ENCODE results near the gene KCNAB3. TPM values are rescaled to one million over a fixed set of nuclear protein-coding genes. Genes with fewer than 3 reads are reported as not detected.

KCNAB3 gene
- total RNA-seq, 2 donors from 2014 or later = not detected

DNA sequence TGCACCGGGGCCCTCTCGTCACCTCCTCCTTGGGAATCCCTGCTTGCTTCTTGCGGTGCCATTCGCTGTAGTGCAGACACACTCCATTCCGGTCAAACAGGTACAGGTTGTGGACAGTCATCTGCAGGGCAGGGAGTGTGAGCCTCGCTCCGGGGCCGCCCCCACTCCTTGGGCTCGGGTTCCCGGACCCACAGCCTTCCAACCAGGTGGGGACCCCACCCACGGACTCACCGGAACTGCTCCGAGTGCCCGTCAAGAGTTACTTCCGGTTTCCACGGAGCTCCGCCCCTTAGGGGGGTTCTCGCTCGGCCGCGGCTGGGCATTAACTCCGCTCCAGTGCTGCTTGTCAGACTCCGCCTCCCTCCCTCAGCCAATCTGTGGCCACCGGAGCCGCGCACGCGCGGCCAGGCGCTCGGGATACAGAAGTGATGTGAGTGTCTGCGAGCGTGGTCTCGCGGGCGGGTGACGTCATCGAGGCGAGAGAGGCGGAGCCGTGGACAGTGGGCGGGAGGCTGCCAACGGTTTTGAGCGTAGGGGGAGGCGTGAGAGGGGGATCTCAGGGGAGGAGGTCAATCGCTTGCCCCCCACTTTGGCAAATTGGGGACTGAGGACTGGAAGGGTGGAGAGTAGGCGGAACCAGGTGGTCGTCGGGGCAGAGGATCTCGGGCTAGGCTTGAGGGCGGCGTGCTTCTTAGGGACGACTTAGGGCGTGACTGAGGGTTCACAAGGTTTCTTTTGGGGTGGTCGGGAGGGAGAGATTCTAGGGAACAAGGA, 2.2 kb upstream of the KCNAB3 start, which contains the start of the genes CNTROB and TRAPPC1:
Gene CNTROB, plus strand, starts transcription at position 498 of the 774 bp plus-strand sequence. CDS start 874 bp downstream, outside the sequence.
Gene TRAPPC1, minus strand, starts transcription at position 238 of the 774 bp plus-strand sequence. Its CDS starts 117 bp downstream, at position 121.
- ATAC-seq (ENCODE audit: insufficient number of reproducible peaks, low FRiP score, low read depth) = peak; percentile 87
- TF ChIP-seq, protein P1, sequence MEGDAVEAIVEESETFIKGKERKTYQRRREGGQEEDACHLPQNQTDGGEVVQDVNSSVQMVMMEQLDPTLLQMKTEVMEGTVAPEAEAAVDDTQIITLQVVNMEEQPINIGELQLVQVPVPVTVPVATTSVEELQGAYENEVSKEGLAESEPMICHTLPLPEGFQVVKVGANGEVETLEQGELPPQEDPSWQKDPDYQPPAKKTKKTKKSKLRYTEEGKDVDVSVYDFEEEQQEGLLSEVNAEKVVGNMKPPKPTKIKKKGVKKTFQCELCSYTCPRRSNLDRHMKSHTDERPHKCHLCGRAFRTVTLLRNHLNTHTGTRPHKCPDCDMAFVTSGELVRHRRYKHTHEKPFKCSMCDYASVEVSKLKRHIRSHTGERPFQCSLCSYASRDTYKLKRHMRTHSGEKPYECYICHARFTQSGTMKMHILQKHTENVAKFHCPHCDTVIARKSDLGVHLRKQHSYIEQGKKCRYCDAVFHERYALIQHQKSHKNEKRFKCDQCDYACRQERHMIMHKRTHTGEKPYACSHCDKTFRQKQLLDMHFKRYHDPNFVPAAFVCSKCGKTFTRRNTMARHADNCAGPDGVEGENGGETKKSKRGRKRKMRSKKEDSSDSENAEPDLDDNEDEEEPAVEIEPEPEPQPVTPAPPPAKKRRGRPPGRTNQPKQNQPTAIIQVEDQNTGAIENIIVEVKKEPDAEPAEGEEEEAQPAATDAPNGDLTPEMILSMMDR (IDR thresholded peaks at IDR 0.05) = no peak
- no peaks in the 10 kb centered on the region for H3K27me3 ChIP-seq (replicated peaks; ENCODE audit: insufficient read depth)
- DNase-seq (ENCODE audit: low spot score) = peak; percentile 99
- peaks cover 10% of the 10 kb centered on the region for H3K36me3 ChIP-seq
- peaks cover 14 to 28% of the 10 kb centered on the region in 2 donors for H3K4me1 ChIP-seq (ENCODE audit: control insufficient read depth in 1 of 2, low read depth in 2 of 2)
- no peaks in the 10 kb centered on the region for H3K9me3 ChIP-seq
- peak within 1 kb of the TSS; percentile 98 for H3K4me3 ChIP-seq
- peak within 1 kb of the TSS; percentile 37 to 72 for H3K27ac ChIP-seq

DNA sequence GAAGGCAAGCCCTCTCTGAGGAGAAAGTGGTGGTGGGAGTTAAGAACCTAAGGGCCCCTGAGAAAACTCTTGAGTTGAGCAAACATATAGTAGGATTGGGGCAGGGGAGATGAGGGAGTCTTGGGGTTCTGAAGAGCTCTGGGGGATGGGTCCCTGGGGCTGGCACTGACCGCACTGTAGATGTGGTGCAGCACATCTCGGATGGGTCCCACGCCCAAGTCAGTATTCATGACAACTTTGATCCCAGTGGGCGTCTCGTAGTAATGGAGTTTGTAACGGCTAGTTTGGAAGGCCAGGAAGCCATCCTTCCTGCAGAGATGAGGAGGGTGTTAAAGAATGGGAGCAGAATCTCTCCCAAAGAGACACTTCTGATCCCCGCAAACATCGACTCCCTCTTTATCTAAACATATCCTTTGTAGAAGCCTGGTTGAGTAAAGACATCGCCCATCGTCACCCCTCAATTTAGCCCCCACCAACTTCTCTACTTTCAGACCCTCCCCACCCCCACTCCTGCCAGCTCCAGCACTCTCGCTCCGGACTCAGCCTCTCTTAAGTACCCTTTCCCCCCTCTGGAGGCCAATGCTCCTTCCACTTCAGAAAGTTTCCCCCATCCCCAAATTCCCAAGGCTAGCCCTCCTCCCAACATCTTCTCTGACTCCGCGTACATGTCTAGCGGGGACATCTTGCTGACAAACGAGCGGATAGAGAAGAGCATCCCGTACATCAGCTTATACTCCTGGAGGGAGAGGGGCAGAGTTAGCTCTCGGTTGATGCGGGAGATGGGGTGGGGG, 1.4 kb upstream of the KCNAB3 start:
- H3K27ac ChIP-seq = peak overlapping the region; percentile 37 to 72
- ATAC-seq (ENCODE audit: insufficient number of reproducible peaks, low FRiP score, low read depth) (no peak), DNase-seq (ENCODE audit: low spot score) (no peak)
- TF ChIP-seq, protein P1 (IDR thresholded peaks at IDR 0.05) = no peak
- peaks cover 4% of the 10 kb centered on the region for H3K36me3 ChIP-seq
- H3K27me3 ChIP-seq (replicated peaks; ENCODE audit: insufficient read depth) = no peaks in the 10 kb centered on the region
- H3K4me1 ChIP-seq (ENCODE audit: control insufficient read depth in 1 of 2, low read depth in 2 of 2) = peaks cover 14 to 28% of the 10 kb centered on the region in 2 donors
- H3K4me3 ChIP-seq = peak overlapping the region; percentile 98
- H3K9me3 ChIP-seq = no peaks in the 10 kb centered on the region

DNA sequence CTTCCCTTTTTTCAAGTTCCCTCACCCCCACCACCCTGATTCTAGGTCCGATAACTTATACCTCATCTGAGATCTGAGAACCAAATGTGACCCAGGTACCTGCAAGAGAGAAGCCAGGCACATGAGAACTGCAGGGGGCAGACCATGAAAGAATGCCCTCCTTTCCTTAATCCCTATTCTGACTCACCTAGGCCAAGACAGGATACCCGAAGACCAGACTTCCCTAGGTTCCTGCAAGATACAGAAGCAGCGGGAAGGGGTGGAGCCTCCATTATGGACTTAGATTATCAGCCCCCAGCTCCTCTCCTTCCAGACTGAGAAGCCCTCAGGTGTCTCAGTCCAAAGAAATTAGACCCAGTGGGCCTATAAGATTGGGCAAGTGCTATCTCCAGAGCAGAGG, 2.1 kb downstream of the KCNAB3 start:
- TF ChIP-seq, protein P1 (IDR thresholded peaks at IDR 0.05) = no peak
- DNase-seq (ENCODE audit: low spot score) (no peak), ATAC-seq (ENCODE audit: insufficient number of reproducible peaks, low FRiP score, low read depth) (no peak)
- no peaks in the 10 kb centered on the region for H3K36me3 ChIP-seq
- H3K27me3 ChIP-seq (replicated peaks; ENCODE audit: insufficient read depth) = no peaks in the 10 kb centered on the region
- H3K27ac ChIP-seq = no peak overlapping the region
- H3K9me3 ChIP-seq = no peaks in the 10 kb centered on the region
- peaks cover 5 to 22% of the 10 kb centered on the region in 2 donors for H3K4me1 ChIP-seq (ENCODE audit: control insufficient read depth in 1 of 2, low read depth in 2 of 2)
- no peak overlapping the region for H3K4me3 ChIP-seq

DNA sequence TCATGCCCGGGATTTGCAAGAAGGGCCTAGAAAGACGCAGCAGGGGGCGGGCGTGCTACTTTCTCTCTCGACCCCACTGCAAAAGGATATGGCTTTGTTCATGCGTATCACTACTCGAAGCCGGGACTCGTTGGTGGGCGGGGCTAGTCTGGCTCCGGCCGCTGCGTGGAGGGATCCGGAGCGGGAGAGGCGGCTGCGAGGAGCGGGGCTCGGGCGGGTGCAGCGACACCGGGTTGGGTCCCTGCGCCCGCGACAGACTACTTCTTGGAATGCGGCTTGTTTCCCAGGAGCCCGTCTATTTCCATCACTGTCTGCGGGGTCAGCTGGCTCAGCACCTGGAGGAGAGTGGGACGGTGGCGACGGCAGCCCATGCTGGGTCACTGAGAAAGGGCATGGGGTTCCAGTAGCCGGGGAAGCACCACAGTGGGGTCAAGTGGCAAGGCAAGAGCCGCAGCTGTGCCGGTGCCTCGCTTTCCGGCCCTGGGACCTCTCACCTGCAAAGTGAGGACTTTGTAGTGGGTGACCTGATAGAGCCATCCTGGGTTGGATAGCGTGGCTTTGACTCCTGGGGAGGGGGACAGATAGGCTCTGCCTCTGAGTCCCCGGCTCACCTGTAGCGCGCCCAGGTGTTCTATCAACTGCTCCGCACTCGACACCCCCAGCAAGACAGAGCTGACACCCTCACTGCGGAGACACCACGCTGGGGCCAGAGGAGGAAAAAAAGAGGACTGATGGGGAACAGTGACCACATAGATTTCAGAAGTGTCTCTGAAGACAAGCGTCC, 6.6 kb downstream of the KCNAB3 start:
- DNase-seq (ENCODE audit: low spot score) (peak; percentile 52), ATAC-seq (ENCODE audit: insufficient number of reproducible peaks, low FRiP score, low read depth) (peak; percentile 48)
- Histone ChIP-seq H3K4me3 (peak overlapping the region; percentile 68), H3K27me3 (replicated peaks; ENCODE audit: insufficient read depth) (no peaks in the 10 kb centered on the region), H3K4me1 (ENCODE audit: control insufficient read depth in 1 of 2, low read depth in 2 of 2) (peaks cover 0 to 16% of the 10 kb centered on the region in 2 donors), H3K9me3 (no peaks in the 10 kb centered on the region), H3K36me3 (no peaks in the 10 kb centered on the region), H3K27ac (peak overlapping the region; percentile 1 to 39)
- TF ChIP-seq, protein P1 (IDR thresholded peaks at IDR 0.05) = no peak

Data from thoracic aorta (tissue), 2 donors.